K562 (cell line): ENCODE results near the gene DHX57. TPM values are rescaled to one million over a fixed set of nuclear protein-coding genes. Genes with fewer than 3 reads are reported as not detected.

Experiments used
- ATF7 ChIP-seq: fragments of 450-650 bp; IDR thresholded peaks from 2 replicates; pipeline ENCODE4 v1.7.1; 2014; ENCODE audit warnings: mild to moderate bottlenecking, moderate library complexity
- CREM ChIP-seq: IDR thresholded peaks from 2 replicates; pipeline ENCODE4 v1.6.1; 2014; ENCODE audit warnings: antibody characterized with exemption, low read depth
- HDAC1 ChIP-seq, 2 experiments: fragments of 450-650 bp; IDR thresholded peaks; 2 replicates each; pipeline ENCODE4 v1.6.1; 2016 to 2017; ENCODE audit warnings: inconsistent platforms in 1 of 2, mild to moderate bottlenecking in 1 of 2, moderate library complexity in 1 of 2
- KHSRP ChIP-seq: fragments of 450-650 bp; IDR thresholded peaks from 2 replicates; pipeline ENCODE4 v1.6.1; 2017
- MCM5 ChIP-seq: fragments of 450-650 bp; IDR thresholded peaks from 2 replicates; pipeline ENCODE4 v1.6.1; 2016; ENCODE audit warnings: low read depth
- MTA2 ChIP-seq: fragments of 450-650 bp; IDR thresholded peaks from 2 replicates; pipeline ENCODE4 v1.6.1; 2016; ENCODE audit warnings: low read depth
- MTA3 ChIP-seq: fragments of 450-650 bp; formaldehyde crosslinking; IDR thresholded peaks from 2 replicates; pipeline ENCODE4 v1.6.1; 2017; ENCODE audit warnings: mild to moderate bottlenecking, borderline replicate concordance
- PHB ChIP-seq: fragments of 250-450 bp; sonication (Bioruptor Pico); IDR thresholded peaks from 2 replicates; pipeline ENCODE4 v1.5.0; 2021
- PHB2 ChIP-seq: fragments of 450-650 bp; IDR thresholded peaks from 2 replicates; pipeline ENCODE4 v1.6.1; 2017; ENCODE audit warnings: low read depth
- STAT5A ChIP-seq: IDR thresholded peaks from 2 replicates; pipeline ENCODE4 v1.6.1; 2012; ENCODE audit warnings: low read length, inconsistent platforms, borderline replicate concordance
- U2AF2 ChIP-seq: fragments of 200-400 bp; formaldehyde crosslinking; optimal IDR thresholded peaks from 2 replicates; pipeline ENCODE3; 2017; ENCODE audit warnings: low read depth, mild to moderate bottlenecking, low read length
- ZBTB1 ChIP-seq: sonication (generic); formaldehyde crosslinking; IDR thresholded peaks from 2 replicates; pipeline ENCODE4 v1.8.1; 2023; ENCODE audit warnings: missing genetic modification reagents, low read depth, mild to moderate bottlenecking, borderline replicate concordance
- ZFP36 ChIP-seq: fragments of 150-350 bp; IDR thresholded peaks from 2 replicates; pipeline ENCODE4 v1.6.1; 2018; ENCODE audit warnings: low read length, low read depth; ENCODE audit not compliant: partially characterized antibody
- ZKSCAN1 ChIP-seq: fragments of 150-350 bp; IDR thresholded peaks from 2 replicates; pipeline ENCODE4 v1.6.1; 2016; ENCODE audit warnings: low read depth, low read length
- ZNF24 ChIP-seq: fragments of 450-650 bp; IDR thresholded peaks from 2 replicates; pipeline ENCODE4 v1.6.1; 2016
- ZNF431 ChIP-seq: sonication (generic); formaldehyde crosslinking; IDR thresholded peaks from 2 replicates; pipeline ENCODE4 v1.8.0; 2022; ENCODE audit warnings: mild to moderate bottlenecking, missing genetic modification reagents
- ZNF436 ChIP-seq: fragments of 250-450, 450-650 bp; sonication (Bioruptor Pico); formaldehyde crosslinking; IDR thresholded peaks from 2 replicates; pipeline ENCODE4 v1.7.0; 2020; ENCODE audit warnings: mild to moderate bottlenecking
- ZZZ3 ChIP-seq: fragments of 450-650 bp; IDR thresholded peaks from 2 replicates; pipeline ENCODE4 v1.6.1; 2016; ENCODE audit warnings: antibody characterized with exemption, mild to moderate bottlenecking, moderate library complexity
- polyA plus RNA-seq, 8 experiments: library from polyadenylated mRNA; depleted of rRNA in 4 of 8; stranded (reverse) in 5 of 8; unstranded in 3 of 8; fragments of >200 nt; fragmentation: Nextera tagmentation in 2 of 8; fragmentation: Illumina TruSeq in 1 of 8; extraction: Ambion mirVana in 2 of 8; extraction: Trizol in 1 of 8; gene quantifications; 2 replicates each; pipeline versions ENCODE4 v1.2.1 to v1.2.3, GENCODE V29; 2011 to 2014; ENCODE audit warnings: inconsistent platforms in 1 of 8, missing spikeins in 1 of 8
- total RNA-seq, 7 experiments: library from RNA; depleted of rRNA in 6 of 7; stranded (reverse); fragments of >200 nt in 6 of 7; fragmentation: Illumina TruSeq in 2 of 7; extraction: Trizol in 2 of 7; gene quantifications; 2 replicates each; pipeline versions ENCODE4 v1.2.1 to v1.2.3, GENCODE V29; 2011 to 2021; ENCODE audit warnings: low replicate concordance in 1 of 7
- TF ChIP-seq, protein P1 (sequence below): fragments of 200-400 bp; formaldehyde crosslinking; IDR thresholded peaks from 2 replicates; pipeline ENCODE4 v1.6.1; 2017; ENCODE audit warnings: mild to moderate bottlenecking, low read depth, low read length, moderate library complexity
- TF ChIP-seq, protein P2 (sequence below): sonication (generic); formaldehyde crosslinking; IDR thresholded peaks from 2 replicates; pipeline ENCODE4 v1.8.0; 2022; ENCODE audit warnings: missing genetic modification reagents, mild to moderate bottlenecking, borderline replicate concordance
- TF ChIP-seq, protein P3 (sequence below): fragments of 450-650 bp; IDR thresholded peaks from one replicate; pipeline ENCODE4 v1.6.1; 2018; ENCODE audit warnings: mild to moderate bottlenecking, moderate library complexity; ENCODE audit not compliant: partially characterized antibody
- TF ChIP-seq, protein P4 (sequence below): fragments of 250-450 bp; sonication (Bioruptor Pico); IDR thresholded peaks from 2 replicates; pipeline ENCODE4 v1.4.0; 2020; ENCODE audit warnings: borderline replicate concordance
- TF ChIP-seq, protein P5 (sequence below): fragments of 250-450 bp; sonication (Bioruptor Pico); IDR thresholded peaks from 2 replicates; pipeline ENCODE4 v1.4.0; 2020; ENCODE audit warnings: mild to moderate bottlenecking

DHX57 gene
- total and polyA plus RNA-seq, 9 of the 15 experiments (the other 6 are each of a cell fraction or from before 2014, with no cell fraction given): 7.4 to 23.6 (median 17.9) TPM

DNA sequence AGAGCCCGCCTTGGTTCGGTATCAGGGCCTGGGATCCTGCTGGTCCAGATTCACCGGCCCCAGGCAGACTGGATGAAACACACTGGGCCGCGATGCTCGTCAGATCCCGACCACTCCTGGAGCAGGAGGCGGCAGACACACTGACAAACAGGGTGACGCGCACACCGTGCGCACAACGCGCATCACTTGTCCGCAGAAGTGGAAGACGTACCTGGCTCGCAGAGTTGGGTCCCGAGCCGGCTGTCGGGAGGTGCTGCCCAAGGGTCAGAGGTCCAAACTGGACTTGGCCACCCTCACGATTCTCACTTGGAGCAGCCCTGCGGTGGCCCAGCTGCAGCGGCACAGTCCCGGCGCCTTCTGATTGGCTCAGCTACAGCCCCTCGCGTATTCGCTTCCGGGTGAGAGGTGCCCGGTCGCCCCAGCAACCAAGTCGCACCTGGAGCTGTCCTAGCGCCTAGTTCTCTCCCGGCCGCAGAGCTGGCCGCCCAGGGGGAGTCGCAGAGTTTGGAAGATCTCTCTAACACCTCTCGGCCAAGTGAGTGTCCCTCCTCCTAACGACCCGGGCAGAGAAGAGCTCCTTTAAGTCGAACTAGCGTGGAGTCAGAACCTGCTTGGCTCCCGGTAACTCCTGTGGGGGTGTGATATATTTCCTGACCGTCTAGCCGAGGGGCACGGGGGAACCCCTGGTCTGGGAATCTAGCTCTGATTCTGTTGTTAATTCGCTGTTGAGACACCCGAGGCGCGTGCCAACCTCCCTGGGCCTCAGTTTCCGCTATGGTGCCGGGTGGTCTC is at the start of gene DHX57, which contains the start of gene MORN2 (continued):
- TF ChIP-seq, protein P1, sequence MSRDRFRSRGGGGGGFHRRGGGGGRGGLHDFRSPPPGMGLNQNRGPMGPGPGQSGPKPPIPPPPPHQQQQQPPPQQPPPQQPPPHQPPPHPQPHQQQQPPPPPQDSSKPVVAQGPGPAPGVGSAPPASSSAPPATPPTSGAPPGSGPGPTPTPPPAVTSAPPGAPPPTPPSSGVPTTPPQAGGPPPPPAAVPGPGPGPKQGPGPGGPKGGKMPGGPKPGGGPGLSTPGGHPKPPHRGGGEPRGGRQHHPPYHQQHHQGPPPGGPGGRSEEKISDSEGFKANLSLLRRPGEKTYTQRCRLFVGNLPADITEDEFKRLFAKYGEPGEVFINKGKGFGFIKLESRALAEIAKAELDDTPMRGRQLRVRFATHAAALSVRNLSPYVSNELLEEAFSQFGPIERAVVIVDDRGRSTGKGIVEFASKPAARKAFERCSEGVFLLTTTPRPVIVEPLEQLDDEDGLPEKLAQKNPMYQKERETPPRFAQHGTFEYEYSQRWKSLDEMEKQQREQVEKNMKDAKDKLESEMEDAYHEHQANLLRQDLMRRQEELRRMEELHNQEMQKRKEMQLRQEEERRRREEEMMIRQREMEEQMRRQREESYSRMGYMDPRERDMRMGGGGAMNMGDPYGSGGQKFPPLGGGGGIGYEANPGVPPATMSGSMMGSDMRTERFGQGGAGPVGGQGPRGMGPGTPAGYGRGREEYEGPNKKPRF: no peak
- TF ChIP-seq KHSRP: no peak
- TF ChIP-seq, protein P2, sequence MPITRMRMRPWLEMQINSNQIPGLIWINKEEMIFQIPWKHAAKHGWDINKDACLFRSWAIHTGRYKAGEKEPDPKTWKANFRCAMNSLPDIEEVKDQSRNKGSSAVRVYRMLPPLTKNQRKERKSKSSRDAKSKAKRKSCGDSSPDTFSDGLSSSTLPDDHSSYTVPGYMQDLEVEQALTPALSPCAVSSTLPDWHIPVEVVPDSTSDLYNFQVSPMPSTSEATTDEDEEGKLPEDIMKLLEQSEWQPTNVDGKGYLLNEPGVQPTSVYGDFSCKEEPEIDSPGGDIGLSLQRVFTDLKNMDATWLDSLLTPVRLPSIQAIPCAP (CRISPR knock-in tag): no peak
- TF ChIP-seq ZKSCAN1: no peak; the same call in 1 of the 2 replicates
- no peak for TF ChIP-seq PHB2
- TF ChIP-seq STAT5A: no peak
- no peak for TF ChIP-seq ZZZ3
- no peak for TF ChIP-seq ZNF431
- peak; percentile 97 for TF ChIP-seq ATF7
- peak in 1 of 2 experiments; percentile 84; a peak in 2 of 4 replicates for TF ChIP-seq HDAC1 (IDR thresholded peaks at IDR 0.05)
- TF ChIP-seq, protein P3, sequence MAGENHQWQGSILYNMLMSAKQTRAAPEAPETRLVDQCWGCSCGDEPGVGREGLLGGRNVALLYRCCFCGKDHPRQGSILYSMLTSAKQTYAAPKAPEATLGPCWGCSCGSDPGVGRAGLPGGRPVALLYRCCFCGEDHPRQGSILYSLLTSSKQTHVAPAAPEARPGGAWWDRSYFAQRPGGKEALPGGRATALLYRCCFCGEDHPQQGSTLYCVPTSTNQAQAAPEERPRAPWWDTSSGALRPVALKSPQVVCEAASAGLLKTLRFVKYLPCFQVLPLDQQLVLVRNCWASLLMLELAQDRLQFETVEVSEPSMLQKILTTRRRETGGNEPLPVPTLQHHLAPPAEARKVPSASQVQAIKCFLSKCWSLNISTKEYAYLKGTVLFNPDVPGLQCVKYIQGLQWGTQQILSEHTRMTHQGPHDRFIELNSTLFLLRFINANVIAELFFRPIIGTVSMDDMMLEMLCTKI: no peak
- no peak for TF ChIP-seq PHB (CRISPR knock-in tag)
- TF ChIP-seq ZBTB1 (CRISPR knock-in tag): no peak
- TF ChIP-seq CREM: peak; percentile 90
- peak; percentile 72 for TF ChIP-seq MTA2
- TF ChIP-seq ZNF436 (CRISPR knock-in tag): no peak
- TF ChIP-seq U2AF2: no peak
- no peak for TF ChIP-seq ZFP36
- TF ChIP-seq, protein P4, sequence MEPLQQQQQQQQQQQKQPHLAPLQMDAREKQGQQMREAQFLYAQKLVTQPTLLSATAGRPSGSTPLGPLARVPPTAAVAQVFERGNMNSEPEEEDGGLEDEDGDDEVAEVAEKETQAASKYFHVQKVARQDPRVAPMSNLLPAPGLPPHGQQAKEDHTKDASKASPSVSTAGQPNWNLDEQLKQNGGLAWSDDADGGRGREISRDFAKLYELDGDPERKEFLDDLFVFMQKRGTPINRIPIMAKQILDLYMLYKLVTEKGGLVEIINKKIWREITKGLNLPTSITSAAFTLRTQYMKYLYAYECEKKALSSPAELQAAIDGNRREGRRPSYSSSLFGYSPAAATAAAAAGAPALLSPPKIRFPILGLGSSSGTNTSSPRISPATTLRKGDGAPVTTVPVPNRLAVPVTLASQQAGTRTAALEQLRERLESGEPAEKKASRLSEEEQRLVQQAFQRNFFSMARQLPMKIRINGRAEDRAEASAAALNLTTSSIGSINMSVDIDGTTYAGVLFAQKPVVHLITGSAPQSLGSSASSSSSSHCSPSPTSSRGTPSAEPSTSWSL: no peak
- TF ChIP-seq MCM5: no peak
- TF ChIP-seq, protein P5, sequence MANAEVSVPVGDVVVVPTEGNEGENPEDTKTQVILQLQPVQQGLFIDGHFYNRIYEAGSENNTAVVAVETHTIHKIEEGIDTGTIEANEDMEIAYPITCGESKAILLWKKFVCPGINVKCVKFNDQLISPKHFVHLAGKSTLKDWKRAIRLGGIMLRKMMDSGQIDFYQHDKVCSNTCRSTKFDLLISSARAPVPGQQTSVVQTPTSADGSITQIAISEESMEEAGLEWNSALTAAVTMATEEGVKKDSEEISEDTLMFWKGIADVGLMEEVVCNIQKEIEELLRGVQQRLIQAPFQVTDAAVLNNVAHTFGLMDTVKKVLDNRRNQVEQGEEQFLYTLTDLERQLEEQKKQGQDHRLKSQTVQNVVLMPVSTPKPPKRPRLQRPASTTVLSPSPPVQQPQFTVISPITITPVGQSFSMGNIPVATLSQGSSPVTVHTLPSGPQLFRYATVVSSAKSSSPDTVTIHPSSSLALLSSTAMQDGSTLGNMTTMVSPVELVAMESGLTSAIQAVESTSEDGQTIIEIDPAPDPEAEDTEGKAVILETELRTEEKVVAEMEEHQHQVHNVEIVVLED: no peak
- TF ChIP-seq ZNF24: no peak
- 0 out of 2 replicates have a peak, but pooled peaks have one; percentile 62 for TF ChIP-seq MTA3
